ENCODE measurements around the gene AIFM2. TPM values are rescaled to one million over a fixed set of nuclear protein-coding genes. Genes with fewer than 3 reads are reported as not detected.

AIFM2 gene
- total RNA-seq, 1 experiment from 2014 or later, result 16.6 TPM

DNA sequence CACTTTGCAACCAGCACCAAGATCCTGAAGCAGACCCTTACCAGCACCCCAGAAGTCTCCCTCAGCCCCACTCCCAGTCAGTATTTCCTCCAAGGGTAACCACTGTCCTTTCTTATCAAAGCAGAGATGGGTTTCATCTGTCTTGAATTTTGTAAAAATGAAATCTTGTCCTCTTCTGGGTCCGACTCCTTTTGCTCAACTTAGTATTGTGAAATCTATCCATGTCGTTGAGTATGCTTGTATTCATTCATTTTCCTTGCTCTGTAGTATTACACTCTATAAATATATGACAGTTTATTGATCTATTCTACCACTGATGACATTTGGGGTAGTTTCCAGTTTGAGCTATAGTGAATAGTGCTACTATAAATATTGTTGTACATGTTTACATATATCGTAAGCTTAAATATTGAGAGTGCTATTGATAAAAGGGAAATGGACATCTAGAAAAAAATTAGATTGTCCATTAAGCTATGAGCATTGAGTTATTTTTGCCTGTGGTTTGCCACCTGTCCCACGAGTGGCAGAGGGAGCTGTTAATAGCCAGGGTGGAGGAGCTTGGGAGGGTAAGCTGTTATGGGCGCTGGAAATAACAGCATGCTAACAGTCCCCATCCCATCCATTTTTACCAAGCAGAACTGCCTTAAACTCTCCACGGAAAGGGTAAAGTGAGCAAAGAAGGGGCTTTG is 36.5 kb downstream of the AIFM2 start:
- DNase-seq (ENCODE audit: low read depth, low spot score) (no peak), ATAC-seq (no peak)
- Histone ChIP-seq H3K9me3 (ENCODE audit: control insufficient read depth, insufficient read depth, low read depth, low read length) (no peaks in the 10 kb centered on the region), H3K27me3 (ENCODE audit: control insufficient read depth, insufficient read depth, low read length) (peaks cover 5% of the 10 kb centered on the region; the same call in 1 of the 2 replicates), H3K4me3 (ENCODE audit: low read depth in 2 of 2, low read length in 2 of 2) (no peak overlapping the region), H3K4me1 (ENCODE audit: control insufficient read depth, insufficient read depth, low read length) (no peaks in the 10 kb centered on the region), H3K36me3 (ENCODE audit: control insufficient read depth, insufficient read depth, low read length) (no peaks in the 10 kb centered on the region), H3K27ac (ENCODE audit: low read length) (no peak overlapping the region)
- TF ChIP-seq SIN3A (IDR thresholded peaks at IDR 0.05; ENCODE audit: borderline replicate concordance, insufficient read depth, low read depth, low read length), result no peak
- TF ChIP-seq, protein P1, sequence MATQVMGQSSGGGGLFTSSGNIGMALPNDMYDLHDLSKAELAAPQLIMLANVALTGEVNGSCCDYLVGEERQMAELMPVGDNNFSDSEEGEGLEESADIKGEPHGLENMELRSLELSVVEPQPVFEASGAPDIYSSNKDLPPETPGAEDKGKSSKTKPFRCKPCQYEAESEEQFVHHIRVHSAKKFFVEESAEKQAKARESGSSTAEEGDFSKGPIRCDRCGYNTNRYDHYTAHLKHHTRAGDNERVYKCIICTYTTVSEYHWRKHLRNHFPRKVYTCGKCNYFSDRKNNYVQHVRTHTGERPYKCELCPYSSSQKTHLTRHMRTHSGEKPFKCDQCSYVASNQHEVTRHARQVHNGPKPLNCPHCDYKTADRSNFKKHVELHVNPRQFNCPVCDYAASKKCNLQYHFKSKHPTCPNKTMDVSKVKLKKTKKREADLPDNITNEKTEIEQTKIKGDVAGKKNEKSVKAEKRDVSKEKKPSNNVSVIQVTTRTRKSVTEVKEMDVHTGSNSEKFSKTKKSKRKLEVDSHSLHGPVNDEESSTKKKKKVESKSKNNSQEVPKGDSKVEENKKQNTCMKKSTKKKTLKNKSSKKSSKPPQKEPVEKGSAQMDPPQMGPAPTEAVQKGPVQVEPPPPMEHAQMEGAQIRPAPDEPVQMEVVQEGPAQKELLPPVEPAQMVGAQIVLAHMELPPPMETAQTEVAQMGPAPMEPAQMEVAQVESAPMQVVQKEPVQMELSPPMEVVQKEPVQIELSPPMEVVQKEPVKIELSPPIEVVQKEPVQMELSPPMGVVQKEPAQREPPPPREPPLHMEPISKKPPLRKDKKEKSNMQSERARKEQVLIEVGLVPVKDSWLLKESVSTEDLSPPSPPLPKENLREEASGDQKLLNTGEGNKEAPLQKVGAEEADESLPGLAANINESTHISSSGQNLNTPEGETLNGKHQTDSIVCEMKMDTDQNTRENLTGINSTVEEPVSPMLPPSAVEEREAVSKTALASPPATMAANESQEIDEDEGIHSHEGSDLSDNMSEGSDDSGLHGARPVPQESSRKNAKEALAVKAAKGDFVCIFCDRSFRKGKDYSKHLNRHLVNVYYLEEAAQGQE (IDR thresholded peaks at IDR 0.05; ENCODE audit: insufficient read depth in 1 of 2, low read depth in 2 of 2, low read length in 1 of 2), result no peak
- TF ChIP-seq POLR2AphosphoS5 (IDR thresholded peaks at IDR 0.05; ENCODE audit: low read depth, low read length), result no peak
- TF ChIP-seq TCF7L2 (IDR thresholded peaks at IDR 0.05; ENCODE audit: low read depth, low read length), result no peak
- TF ChIP-seq, protein P2, sequence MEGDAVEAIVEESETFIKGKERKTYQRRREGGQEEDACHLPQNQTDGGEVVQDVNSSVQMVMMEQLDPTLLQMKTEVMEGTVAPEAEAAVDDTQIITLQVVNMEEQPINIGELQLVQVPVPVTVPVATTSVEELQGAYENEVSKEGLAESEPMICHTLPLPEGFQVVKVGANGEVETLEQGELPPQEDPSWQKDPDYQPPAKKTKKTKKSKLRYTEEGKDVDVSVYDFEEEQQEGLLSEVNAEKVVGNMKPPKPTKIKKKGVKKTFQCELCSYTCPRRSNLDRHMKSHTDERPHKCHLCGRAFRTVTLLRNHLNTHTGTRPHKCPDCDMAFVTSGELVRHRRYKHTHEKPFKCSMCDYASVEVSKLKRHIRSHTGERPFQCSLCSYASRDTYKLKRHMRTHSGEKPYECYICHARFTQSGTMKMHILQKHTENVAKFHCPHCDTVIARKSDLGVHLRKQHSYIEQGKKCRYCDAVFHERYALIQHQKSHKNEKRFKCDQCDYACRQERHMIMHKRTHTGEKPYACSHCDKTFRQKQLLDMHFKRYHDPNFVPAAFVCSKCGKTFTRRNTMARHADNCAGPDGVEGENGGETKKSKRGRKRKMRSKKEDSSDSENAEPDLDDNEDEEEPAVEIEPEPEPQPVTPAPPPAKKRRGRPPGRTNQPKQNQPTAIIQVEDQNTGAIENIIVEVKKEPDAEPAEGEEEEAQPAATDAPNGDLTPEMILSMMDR (IDR thresholded peaks at IDR 0.05), result no peak
- POLR2A ChIA-PET, result interaction anchor here (0.6 to 0.7 kb wide), 2 partner anchors 15 to 49 kb away, joined by 3 read pairs; no protein-coding TSS in a partner anchor
- intact Hi-C loops (cut with micrococcal nuclease; ENCODE audit: unreplicated experiment) (no loop called here), in situ Hi-C loops (cut with HindIII; ENCODE audit: low pct_unique_long_range_greater_than_20kb, low sequenced_read_pairs) (no loop called here)
- no TSS peak for BruUV-seq (replicated peaks)
- CTCF ChIA-PET, result interaction anchor here (0.6 to 1.9 kb wide), 3 partner anchors 50 to 116 kb away, joined by 3 to 5 read pairs (median 3); partner anchors contain the start of gene TYSND1

DNA sequence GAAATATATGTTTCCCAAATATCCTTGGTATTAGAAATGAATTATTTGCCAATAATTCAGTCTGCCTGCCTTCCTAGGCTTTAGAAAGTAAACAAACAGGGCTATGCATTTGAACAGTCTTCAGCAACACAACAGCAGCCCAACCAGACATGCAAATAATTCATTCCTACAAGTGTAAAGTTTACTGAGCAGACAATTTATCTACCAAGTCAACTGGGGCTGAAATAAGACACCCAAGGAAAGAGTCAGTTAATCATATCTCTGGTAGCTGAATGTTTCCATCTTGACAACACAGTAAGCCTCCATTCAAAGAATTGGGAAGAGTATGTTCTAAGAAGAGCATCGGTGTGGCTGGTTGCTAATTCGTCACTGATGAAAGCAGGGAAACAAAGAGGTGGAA is 38.4 kb downstream of the AIFM2 start:
- in situ Hi-C loops (cut with HindIII; ENCODE audit: low pct_unique_long_range_greater_than_20kb, low sequenced_read_pairs), result no loop called here
- Histone ChIP-seq H3K4me1 (ENCODE audit: control insufficient read depth, insufficient read depth, low read length) (no peaks in the 10 kb centered on the region), H3K27ac (ENCODE audit: low read length) (no peak overlapping the region), H3K9me3 (ENCODE audit: control insufficient read depth, insufficient read depth, low read depth, low read length) (no peaks in the 10 kb centered on the region), H3K4me3 (ENCODE audit: low read depth in 2 of 2, low read length in 2 of 2) (no peak overlapping the region), H3K36me3 (ENCODE audit: control insufficient read depth, insufficient read depth, low read length) (no peaks in the 10 kb centered on the region), H3K27me3 (ENCODE audit: control insufficient read depth, insufficient read depth, low read length) (peaks cover 5% of the 10 kb centered on the region; the same call in 1 of the 2 replicates)
- intact Hi-C loops (cut with micrococcal nuclease; ENCODE audit: unreplicated experiment), result no loop called here
- TF ChIP-seq, protein P2 (IDR thresholded peaks at IDR 0.05), result no peak
- TF ChIP-seq SIN3A (IDR thresholded peaks at IDR 0.05; ENCODE audit: borderline replicate concordance, insufficient read depth, low read depth, low read length), result no peak
- no peak for TF ChIP-seq POLR2AphosphoS5 (IDR thresholded peaks at IDR 0.05; ENCODE audit: low read depth, low read length)
- TF ChIP-seq, protein P1 (IDR thresholded peaks at IDR 0.05; ENCODE audit: insufficient read depth in 1 of 2, low read depth in 2 of 2, low read length in 1 of 2), result no peak
- TF ChIP-seq TCF7L2 (IDR thresholded peaks at IDR 0.05; ENCODE audit: low read depth, low read length), result no peak
- DNase-seq (ENCODE audit: low read depth, low spot score), result no peak
- BruUV-seq (replicated peaks), result no TSS peak
- ChIA-PET CTCF (interaction anchor here (1.1 to 1.9 kb wide), 2 partner anchors 22 to 52 kb away, joined by 3 to 5 read pairs; partner anchors contain the start of gene TYSND1), POLR2A (no interaction called here)
- ATAC-seq, result no peak

Measured in Panc1 (cell line).